NCI-H1930 (cell line): ENCODE data around the gene CYTL1.
"Not testable (repeated sequence)": the region's sequence is repeated elsewhere in the genome, so short reads cannot be mapped to it uniquely, and the experiment has no call there.

Experiments used
- DNase-seq, 2 experiments: peaks; one replicate each; lab custom pipeline; 2025; lab: John Stamatoyannopoulos, UW

Gene CYTL1

DNA sequence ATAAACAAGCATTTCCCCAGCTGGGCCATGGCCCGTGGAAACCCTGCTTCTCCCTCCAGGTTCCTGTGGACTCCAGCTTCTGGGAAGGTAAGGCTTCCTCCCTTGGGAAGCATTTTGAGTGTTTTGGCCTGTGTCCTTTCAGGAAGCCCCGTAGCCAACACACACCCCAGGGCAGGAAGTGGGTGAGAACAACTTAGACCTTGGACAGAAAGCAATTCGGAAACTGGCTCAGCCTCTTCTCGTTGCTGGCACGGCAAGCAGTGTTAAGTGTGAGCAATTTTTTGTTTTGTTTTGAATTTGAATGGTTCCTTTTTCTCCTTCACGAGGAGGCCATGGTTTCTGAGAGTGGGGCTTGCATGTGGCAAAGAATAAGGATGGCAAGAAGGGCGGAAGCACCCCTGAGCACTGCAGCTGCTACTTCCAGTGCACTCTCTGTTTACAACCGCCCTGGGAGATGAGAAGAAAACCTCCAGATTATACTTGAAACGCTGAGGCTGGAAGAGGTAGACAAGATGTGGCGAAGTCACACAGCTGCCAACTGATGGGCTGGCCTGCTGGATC is 14.1 kb upstream of the CYTL1 start:
- DNase-seq, result no peak

DNA sequence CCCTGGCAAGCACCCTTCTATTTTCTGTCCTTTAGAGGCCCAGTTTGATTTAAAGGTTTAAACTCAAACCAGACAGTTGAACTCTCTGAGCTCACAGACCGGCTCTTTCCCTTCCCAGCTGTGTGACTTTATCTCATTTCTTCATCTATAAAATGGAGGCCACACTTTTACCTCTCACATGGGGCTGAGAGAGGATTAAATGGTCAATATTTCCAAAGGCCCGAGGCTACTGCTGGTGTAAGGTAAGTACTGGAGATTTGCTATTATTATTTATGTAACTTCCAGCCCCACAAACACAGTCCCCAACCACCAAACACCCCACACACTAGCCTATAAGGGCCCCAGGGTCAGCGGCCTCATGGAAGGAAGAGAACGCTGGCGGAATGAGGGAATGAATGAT is 13.6 kb upstream of the CYTL1 start:
- no peak for DNase-seq

DNA sequence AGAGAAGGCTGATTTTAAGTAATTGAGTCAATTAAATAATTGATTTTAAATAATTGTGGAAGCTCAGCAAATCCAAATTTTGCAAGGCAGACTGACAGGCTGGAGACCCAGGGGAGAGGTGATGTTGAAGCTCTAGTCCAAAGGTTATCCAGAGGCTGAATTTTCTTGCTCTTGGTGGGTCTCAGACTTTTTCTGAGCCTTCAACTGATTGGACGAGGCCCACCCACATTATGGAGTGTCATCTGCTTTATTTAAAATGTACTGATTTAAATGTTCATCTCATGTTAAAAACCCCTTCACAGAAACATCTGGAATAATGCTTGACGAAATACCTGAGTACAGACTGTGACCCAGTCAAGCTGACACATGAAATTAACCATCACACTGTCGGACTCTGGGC is 11.7 kb upstream of the CYTL1 start:
- DNase-seq, result no peak

DNA sequence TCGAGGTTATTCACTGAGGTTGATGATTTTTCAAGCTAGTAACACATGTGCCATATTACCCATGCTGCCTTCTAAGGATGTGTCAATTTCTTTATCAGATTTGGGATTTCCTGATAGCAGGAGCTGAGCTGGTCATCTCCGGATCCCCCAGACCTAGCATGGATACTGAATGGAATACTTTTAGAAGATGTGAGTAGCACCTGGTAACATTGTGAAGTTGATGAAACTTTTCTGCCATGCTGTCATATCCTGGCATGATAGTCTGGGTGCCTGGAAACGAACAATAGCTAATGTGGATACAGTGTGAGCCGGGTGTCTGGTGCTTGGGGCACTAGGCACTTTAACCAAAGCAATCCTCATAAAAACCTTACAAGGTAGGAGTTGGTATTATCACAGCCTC is 11.0 kb upstream of the CYTL1 start:
- DNase-seq, result no peak

DNA sequence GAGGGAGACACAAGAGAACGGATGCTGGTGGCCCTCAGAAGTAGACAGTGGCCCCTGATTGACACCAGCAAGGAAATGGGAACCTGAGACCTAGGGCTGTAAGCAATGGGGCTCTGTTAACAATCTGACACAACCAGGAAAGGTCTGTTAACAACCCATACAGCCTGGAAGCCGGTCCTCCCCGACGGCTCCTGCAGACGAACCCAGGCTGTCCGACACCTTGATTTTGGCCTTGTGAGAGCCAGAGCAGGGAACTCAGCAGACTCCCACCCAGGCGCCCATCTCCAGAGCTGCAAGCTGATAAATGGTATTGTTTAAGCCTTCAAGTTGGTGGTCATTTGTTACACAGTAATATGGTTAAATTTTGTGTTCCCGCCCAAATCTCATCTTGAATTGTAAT is 10.2 kb upstream of the CYTL1 start:
- no peak for DNase-seq

DNA sequence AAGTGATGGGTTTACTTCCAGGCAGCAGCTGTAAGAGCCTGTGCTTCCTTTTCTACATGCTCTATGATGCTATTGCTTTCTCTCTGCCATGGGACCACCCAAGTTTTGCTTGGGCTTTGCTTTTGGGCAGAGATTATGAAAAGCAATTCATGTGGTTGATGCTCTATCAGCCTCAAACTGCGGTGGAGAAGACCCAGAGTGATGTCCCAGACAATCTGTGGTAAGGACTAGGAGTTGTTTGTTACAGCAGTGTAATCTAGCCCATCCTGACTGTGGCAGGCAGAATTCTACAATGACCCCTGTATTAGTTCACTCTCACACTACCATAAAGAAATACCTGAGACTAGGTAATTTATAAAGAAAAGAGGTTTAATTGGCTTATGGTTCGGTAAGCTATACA is 9.2 kb upstream of the CYTL1 start:
- no peak for DNase-seq

DNA sequence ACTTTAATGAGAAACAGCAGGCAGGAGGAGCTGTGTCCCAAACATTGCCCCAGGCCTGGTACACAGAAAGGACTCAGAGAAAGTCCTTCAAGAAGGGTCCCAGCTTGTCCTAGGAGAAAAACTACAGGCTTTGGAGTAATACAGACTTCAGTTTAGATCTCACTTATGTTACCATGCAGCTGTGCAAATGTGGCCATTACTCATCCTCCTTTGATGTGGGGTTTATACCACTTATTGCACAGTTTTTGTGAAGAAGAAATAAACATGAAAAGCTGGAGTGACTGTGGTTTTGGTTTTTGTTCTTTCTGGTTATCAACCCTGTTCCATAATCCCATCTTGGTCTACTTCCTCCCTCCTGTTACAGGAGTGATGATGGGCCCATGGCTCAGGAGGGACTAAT is 8.1 kb upstream of the CYTL1 start:
- no peak for DNase-seq

DNA sequence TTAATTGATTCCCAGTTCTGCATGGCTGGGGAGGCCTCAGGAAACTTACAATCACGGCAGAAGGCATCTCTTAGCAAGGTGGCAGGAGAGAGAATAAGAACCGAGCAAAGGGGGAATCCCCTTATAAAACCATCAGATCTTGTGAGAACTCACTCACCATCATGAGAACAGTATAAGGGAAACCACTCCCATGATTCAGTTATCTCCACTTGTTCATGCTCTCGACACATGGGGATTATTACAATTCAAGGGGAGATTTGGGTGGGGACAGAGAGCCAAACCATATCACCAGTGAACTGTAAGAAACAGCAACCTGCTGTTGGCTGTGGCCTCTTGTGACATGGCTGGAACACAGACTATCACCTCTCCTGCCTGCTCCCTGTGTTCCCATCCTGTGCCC is 7.1 kb upstream of the CYTL1 start:
- DNase-seq, result no peak

DNA sequence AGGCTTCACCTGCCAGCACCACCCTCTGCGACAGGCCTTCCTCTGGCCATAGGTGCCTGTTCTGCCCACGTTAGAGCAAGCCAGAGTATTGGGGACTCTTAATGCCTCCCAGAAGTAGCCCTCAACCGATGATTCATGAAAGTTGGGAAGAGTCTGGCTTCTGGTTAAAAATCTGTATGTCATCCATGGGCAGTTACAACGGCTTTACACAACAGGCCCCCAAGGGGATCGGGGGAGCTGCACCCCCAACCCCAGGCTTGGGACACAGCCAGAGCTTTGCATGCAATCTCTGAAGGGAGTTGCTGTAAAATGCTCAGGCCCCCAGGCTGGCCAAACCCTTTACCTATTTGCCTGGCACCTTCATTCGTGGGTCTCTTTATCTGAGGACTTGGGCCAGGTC is 5.4 kb upstream of the CYTL1 start:
- DNase-seq, result no peak

DNA sequence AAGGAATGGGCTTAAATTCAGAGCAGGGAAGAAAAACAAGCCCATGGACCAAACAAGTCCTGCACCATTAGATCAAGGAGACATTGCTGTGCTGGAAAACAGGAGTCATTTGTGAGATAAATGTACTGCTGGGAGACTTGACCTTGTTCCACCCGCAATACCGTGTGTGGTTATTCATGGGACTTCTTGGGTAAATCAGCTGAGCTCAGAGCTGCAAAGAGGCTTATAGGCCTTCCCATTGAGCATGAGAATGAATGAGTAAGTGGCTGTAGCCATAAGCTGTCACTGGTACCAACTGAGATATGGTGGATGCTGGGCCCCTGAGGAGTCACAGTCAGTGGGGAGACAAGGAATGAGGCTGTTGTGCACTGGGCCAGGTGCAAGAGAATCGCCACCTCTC is 2.3 kb upstream of the CYTL1 start:
- DNase-seq, result no peak

DNA sequence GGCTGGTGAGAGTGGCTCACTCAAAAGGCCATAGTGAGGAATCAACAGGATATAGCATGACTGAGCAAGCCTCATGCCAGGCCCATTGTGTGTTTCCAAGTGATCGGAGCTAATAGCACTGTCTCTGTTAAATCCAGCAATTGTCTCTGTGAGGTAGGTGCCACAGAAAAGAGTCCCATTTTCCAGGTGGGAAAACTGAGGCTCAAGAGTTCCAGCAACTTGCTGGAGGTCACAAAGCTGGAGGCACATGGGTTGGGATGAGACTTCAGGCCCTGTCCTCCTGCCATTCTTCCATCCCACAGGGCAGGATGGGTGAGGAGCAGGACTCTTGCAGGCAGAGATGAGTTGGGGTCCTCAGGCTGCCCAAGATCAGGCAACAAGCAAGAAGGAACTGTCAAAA is 1.1 kb upstream of the CYTL1 start:
- DNase-seq, result no peak

DNA sequence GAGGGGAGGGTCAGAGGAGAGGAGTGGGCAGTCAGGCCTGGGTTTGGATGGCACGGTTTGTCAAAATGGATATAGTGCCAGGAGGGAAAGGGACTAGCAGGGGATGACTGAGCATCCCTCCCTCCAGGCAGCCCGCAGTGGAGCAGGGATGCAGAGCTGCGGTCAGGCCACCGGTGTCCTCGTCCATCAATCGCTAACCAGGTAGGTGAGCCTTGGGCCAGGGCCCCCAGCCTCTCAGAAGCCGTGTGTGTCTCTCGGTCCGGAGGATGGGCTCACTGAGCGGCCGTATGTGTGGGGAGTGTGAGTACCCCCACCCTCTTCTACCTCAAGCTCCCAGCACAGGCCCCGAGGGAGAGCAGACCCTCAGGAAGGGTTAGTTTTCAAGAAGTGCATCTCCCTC is 538 bp upstream of the CYTL1 start:
- DNase-seq, result no peak

DNA sequence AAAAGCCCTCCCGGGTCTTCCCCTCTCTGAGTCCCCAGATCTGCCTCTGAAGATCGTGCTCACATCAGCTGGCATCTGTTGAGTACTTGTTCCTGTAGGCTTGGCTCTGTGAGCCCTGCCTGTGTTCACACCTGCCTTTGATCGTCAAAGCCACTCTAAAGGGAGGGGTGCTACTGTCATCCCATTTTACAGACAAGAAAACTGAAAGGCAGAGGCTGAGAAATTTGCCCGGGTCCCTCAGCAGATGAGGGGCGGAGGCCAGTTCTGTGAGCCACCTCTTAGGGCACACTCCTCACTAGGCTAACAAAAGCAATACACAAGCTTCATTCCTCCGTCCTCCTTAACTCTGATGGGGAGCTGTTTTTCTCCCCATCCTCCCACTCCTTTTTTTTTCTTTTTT is 655 bp downstream of the CYTL1 start:
- DNase-seq, result no peak

DNA sequence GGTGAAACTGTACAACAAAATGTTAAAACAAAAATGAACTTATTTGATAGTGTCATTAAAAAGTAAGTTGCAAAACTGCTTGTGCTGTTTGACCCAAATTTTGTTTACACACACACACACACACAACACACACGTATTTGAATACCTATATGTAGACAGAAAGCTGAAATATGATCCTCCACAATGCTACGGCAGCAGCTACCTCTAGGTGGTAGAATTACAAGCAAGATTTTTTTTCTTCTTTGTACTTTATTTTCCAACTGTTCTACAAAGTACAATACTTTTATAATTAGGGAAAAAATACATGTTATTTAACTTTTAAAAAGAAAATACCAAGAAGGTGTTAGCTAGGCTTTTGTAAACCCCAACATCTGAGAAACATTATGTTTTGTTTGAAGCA is 1.2 kb downstream of the CYTL1 start:
- no peak for DNase-seq

DNA sequence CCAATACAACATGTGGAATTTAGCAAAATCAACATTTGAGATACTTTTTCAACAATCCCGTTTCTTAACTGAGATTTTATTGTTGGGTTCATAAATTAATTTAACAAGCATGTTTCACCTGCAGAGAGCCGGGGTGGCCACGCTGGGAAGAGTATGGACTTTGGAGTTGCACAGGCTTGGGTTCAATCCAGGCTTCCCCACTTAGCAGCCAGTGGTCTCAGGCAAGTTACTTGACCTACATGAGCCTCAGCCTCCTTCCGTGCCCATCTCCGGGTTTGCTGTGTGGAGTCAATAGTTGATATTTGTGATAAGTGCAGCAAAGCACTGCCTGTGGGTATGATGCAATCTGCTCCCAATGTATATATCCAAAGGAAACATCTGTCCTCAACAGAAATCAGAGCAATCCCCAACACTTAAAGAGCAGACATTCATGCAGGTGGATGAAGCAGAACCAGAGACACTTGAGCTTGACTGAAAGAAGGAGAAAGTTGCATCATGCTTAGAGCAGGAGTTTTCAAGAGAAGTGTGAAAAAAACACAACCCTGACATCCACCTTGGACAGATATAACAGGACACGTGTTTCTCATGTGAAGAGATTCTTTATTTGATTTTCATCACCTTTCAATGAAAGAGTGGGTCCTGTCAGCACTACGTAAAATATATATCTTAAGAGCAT is 5.1 kb downstream of the CYTL1 start:
- no peak for DNase-seq

DNA sequence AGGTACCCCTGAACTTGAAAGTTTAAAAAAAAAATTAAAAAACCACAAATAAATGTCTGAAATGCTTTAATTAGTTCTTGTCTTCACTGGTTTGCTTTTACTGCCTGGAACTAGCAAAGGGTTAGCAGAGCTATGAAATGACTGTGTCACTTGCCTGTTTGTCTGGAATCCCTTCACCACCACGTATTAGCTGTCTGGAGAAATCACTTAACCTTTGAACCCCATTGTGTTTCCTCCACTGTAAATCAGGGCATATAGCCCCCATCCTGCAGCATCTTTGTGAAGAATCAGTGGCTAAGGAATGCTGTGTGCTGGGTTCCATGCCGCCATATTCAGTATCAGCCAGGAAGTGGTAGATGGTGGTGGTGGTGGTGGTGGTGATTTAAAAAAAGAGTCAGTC is 6.3 kb downstream of the CYTL1 start:
- DNase-seq, result no peak

DNA sequence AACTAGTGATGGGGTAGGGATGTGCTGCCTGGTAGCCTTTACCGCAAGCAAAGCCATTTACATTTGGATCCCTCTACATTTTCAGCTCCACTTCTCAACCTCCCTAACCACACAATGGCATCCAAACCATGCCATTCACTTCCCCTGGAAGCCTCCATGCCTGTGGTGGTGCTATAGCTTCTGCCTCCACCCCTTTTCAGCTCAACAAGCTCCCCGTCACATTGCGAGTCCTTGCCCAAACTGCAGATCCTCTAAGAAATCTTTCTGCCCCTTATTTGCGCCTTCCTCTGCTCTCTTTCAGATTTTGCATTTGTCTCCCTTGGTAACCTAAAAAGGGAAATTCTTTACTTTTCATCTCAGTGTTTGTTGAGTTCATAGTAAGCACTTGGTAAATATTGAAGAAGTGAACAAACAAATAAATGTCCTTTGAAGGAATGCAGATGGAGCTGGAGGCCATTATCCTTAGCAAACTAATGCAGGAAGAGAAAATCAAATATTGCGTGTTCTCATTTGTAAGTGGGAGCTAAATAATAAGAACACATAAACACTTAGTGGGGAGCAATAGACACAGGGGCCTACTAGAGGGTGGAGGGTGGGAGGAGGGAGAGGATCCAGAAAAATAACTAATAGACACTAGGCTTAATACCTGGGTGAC is 6.9 kb downstream of the CYTL1 start:
- DNase-seq, result no peak

DNA sequence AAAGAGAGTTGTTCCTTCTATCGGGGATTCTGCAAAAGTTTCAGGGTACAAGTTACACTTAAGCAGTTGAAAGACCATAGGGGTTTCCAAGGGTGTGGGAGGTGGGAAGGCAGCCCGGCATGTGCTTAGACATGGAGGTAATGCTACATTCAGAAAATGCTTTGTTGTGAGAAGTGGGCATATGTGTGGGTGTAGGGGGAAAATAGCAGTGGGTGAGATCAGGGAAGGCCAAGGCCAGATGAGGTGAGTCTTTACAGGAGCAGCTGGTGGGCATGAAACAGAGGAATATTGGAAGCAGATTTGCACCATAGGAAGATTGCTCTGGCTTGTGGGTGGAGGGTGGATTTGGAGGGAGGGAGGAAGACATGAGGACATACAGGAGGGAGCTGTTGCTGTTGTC is 8.3 kb downstream of the CYTL1 start:
- no peak for DNase-seq

DNA sequence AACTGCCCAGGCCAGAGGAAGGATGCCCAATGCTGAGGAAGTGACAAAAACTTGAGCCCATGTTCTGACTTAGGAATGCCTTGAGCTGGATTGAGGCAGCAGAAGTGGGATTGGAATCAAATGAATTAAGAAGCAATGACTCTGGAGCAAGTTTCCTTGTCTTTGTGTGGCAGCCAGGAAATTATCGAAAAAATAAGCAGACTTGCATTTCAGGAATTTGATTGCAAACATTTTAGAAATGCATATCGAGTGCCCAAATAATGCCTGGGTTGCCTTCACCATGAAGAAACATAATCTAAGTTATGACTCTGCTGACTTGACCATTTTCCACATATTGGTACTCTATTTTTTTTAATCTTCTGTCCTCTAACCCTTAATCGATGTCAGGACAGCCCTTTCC is 9.5 kb downstream of the CYTL1 start:
- DNase-seq, result no peak

DNA sequence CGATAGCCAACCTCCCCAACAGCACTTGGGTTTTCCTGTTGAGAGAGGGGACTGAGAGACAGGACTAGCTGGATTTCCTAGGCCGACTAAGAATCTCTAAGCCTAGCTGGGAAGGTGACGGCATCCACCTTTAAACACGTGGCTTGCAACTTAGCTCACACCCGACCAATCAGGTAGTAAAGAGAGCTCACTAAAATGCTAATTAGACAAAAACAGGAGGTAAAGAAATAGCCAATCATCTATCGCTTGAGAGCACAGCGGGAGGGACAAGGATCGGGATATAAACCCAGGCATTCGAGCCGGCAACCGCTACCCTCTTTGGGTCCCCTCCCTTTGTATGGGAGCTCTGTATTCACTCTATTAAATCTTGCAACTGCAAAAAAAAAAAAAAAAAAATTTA is 12.3 kb downstream of the CYTL1 start:
- not testable (repeated sequence) for DNase-seq

DNA sequence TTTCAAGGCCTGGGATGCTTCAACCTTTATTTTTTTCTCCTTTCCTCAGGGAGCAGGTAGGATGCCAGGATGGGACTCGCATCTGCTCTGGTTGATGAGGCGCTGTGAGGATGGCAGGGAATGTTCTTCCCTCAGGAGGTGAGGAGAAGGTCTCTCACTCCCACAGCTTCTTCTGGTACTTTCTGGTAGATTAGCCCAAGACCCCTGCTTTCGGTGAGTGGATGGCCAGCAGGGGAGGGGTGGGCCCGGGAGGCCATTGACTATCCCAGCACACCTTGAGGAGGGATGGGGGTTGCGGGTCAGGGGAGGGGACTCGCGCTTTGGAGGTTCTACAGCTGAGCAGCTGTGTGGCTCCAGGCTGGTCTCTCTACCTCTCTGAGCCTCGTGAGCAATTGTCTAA is 14.8 kb downstream of the CYTL1 start:
- no peak for DNase-seq

DNA sequence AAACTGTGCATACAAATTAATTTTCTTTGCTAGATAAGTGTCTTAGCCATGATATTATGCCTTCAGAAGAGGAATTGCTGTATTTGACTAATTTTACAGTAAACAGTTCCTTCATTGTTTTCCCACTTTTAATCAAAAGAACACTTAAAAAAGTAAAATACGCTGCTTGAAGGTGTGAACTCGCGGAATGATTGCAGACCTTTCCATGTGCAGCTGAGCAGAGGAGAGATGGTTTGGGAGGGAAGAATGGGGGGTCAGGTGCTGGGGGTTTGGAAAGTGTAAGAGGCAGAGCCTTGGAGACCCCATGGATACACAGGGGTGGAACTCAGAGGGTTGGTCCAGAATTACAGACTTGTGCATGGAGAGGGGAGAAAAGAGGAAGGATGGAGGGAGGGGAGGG is 15.3 kb downstream of the CYTL1 start:
- DNase-seq, result no peak

DNA sequence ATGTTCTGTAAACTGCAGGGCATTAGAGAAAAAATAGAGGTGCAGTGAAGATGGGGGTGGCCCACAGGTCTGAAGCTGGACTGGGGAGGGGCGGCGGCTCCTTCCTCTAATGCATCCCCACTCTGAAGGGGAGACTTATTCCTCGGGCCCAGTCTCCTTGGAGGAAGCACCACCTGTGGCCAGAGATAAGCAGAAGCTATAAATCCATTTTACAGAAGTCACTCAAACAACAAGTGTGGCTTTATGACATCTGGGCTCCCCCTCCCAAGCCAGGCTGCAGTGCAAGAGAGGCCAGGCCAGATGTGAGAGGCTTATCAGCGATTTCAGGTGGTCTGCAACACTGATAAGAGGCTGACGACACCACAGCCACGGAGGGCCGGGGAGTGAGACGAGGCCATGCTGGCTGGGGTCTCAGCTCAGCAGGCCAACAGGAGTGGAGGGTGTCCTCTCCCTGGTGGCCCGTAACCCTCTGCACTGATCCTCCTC is 15.8 kb downstream of the CYTL1 start:
- DNase-seq, result no peak

DNA sequence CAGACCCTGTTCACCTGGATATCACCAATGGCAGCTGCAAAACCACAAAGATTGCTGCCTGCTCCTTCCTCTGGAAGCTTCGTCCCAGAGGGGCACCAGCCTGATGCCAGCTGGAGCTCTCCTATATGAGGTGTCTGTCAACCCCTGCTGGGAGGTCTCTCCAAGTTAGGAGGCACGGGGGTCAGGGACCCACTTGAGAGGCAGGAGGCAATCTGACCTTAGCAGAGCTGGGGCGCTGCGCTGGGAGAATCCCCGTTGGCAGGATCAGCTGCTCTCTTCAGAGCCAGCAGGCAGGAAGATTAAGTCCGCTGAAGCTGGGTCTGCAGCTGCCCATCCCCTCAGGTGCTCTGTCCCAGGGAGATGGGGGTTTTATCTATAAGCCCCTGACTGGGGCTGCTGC is 17.6 kb downstream of the CYTL1 start:
- DNase-seq, result not testable (repeated sequence)
